ENCODE results near the gene ZNF408. TPM values are rescaled to one million over a fixed set of nuclear protein-coding genes. Genes with fewer than 3 reads are reported as not detected.

The ZNF408 gene
- total and polyA plus RNA-seq, 2 of the 13 experiments (the other 11 are each of a cell fraction or from before 2014, with no cell fraction given) = 11.2 to 12.5 TPM

- TF ChIP-seq KLF15 (CRISPR knock-in tag; IDR thresholded peaks at IDR 0.05; ENCODE audit: borderline replicate concordance) (peak; percentile 34; the same call in 1 of the 2 replicates), FOXP1 (IDR thresholded peaks at IDR 0.05) (no peak), FOXP1 (CRISPR knock-in tag; IDR thresholded peaks at IDR 0.05) (peak; percentile 90), ZNF619 (CRISPR knock-in tag; IDR thresholded peaks at IDR 0.05) (peak; percentile 73; the same call in 1 of the 2 replicates), GATA4 (IDR thresholded peaks at IDR 0.05; ENCODE audit: borderline replicate concordance, low read depth) (peak; percentile 24; the same call in 1 of the 2 replicates), CBX1 (IDR thresholded peaks at IDR 0.05; ENCODE audit: low read depth) (peak; percentile 32), EP300 (IDR thresholded peaks at IDR 0.05; ENCODE audit: low read depth in 2 of 2, low read length in 2 of 2) (peak; percentile 77 to 97; a peak in 2 of 4 replicates), EP300 (CRISPR knock-in tag; IDR thresholded peaks at IDR 0.05; ENCODE audit: borderline replicate concordance) (peak; percentile 96), ZBTB44 (CRISPR knock-in tag; IDR thresholded peaks at IDR 0.05) (0 out of 2 replicates have a peak, but pooled peaks have one; percentile 76), ZNF720 (CRISPR knock-in tag; IDR thresholded peaks at IDR 0.05) (no peak), HMG20A (CRISPR knock-in tag; IDR thresholded peaks at IDR 0.05; ENCODE audit: borderline replicate concordance) (peak; percentile 84; the same call in 1 of the 2 replicates), KLF6 (CRISPR knock-in tag; IDR thresholded peaks at IDR 0.05) (no peak), ZNF33A (CRISPR knock-in tag; IDR thresholded peaks at IDR 0.05; ENCODE audit: borderline replicate concordance) (no peak), ELF4 (CRISPR knock-in tag; IDR thresholded peaks at IDR 0.05; ENCODE audit: borderline replicate concordance) (peak; percentile 50; the same call in 1 of the 2 replicates), TBX2 (CRISPR knock-in tag; IDR thresholded peaks at IDR 0.05; ENCODE audit: borderline replicate concordance) (peak; percentile 95), ZNF768 (CRISPR knock-in tag; IDR thresholded peaks at IDR 0.05) (no peak; the same call in 1 of the 2 replicates)
- TF ChIP-seq, protein P1, sequence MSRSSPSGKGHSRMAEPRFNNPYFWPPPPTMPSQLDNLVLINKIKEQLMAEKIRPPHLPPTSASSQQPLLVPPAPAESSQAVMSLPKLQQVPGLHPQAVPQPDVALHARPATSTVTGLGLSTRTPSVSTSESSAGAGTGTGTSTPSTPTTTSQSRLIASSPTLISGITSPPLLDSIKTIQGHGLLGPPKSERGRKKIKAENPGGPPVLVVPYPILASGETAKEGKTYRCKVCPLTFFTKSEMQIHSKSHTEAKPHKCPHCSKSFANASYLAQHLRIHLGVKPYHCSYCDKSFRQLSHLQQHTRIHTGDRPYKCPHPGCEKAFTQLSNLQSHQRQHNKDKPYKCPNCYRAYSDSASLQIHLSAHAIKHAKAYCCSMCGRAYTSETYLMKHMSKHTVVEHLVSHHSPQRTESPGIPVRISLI (CRISPR knock-in tag; IDR thresholded peaks at IDR 0.05; ENCODE audit: borderline replicate concordance) = peak; percentile 43; the same call in 1 of the 2 replicates
- TF ChIP-seq, protein P2, sequence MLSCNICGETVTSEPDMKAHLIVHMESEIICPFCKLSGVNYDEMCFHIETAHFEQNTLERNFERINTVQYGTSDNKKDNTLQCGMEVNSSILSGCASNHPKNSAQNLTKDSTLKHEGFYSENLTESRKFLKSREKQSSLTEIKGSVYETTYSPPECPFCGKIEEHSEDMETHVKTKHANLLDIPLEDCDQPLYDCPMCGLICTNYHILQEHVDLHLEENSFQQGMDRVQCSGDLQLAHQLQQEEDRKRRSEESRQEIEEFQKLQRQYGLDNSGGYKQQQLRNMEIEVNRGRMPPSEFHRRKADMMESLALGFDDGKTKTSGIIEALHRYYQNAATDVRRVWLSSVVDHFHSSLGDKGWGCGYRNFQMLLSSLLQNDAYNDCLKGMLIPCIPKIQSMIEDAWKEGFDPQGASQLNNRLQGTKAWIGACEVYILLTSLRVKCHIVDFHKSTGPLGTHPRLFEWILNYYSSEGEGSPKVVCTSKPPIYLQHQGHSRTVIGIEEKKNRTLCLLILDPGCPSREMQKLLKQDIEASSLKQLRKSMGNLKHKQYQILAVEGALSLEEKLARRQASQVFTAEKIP (CRISPR knock-in tag; IDR thresholded peaks at IDR 0.05; ENCODE audit: borderline replicate concordance) = no peak
Observed at GRCh38 chr11:46718155-46719019, 17.6 kb downstream of the ZNF408 start (continued).
